GM19324 (cell line): ENCODE results near the gene SUCNR1.
"Not testable (repeated sequence)": the region's sequence is repeated elsewhere in the genome, so short reads cannot be mapped to it uniquely, and the experiment has no call there.

Experiments
- ATAC-seq: cut with Tn5 transposase; IDR thresholded peaks from one replicate; pipeline ENCODE4 v1.9.1; 2021; ENCODE audit warnings: mild to moderate bottlenecking, moderate library complexity; ENCODE audit not compliant: unreplicated experiment, low FRiP score

Gene SUCNR1

DNA sequence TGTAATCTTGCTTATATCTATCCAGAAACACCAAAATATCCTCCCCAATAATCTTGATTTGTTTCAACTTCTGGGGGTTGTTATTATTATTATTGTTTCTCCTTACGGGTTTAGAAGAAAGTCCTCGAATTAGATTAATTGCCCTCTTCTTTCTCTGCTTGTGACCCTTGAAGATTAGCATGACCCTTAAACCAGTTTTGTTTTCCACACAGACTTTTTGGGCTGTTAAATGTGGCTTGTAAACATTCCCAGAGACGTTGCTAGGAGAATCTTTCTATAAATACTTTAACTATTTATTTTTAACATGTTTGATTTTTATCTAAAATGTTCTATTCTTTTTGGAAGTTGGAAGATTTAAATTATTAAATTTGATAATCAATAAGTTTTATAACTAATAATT, 4.3 kb upstream of the SUCNR1 start:
- ATAC-seq, result no peak

- peak; percentile 75 for ATAC-seq
Observed at GRCh38 chr3:151871639-151872468, 1.6 kb upstream of the SUCNR1 start.

GRCh38 chr3:151874079-151874478, 636 bp downstream of the SUCNR1 start:
- ATAC-seq, result not testable (repeated sequence)

DNA sequence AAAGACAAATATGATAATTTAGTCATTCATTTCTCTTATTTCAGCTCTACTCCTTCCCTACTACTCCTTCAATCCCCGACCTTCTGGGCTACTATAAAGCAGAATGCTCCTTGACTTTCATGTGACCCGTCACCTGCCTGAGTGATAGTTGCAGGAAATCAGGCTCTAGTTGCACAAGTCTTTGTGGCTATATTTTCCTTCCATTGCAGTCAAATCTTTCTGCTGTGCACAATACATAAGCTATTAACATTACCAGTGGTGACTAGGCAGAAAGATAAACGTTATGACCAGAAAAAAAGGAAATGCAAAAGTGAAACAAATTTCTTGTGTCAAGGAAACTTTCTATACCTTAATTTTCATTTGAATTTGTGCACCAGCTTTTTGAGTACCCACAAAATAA, 2.3 kb downstream of the SUCNR1 start:
- ATAC-seq, result peak; percentile 65

DNA sequence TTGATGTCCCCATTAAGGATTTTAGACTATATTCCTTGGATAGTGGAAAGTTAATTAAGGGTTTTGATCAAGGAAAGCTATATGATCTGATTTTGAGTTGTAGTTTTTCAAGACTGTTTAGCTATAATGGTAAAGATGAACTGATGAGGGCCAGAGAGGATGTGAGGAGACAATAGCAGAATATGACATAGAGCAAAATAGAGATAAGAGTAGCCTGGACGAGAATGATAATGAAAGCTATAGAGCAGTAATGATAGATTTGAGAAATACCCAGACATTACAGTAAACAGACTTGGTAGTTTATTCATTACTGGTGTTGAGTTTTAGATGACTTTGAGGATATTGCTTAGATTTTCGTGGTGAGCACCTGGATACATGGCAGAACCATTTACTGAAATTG, 3.8 kb downstream of the SUCNR1 start:
- no peak for ATAC-seq

GRCh38 chr3:151878465-151878864, 5.0 kb downstream of the SUCNR1 start:
- no peak for ATAC-seq

DNA sequence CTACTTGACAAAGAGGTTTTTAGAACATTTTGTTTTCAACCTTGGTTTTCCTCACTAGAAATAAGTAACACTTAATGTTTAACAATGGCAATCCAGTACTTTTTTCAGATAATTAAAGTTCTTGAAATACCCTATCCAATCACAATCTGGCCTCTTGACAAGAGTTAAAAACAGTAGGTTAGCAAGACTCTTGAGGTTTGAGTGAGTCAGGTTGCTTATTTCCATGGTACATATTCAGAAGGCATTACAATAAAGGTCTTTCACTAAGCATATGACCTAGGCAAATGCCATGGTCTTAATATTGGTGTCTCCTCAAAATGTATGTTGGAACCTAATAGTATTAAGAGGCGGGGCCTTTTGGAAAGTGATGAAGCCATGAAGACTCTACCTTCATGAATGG, 5.6 kb downstream of the SUCNR1 start:
- no peak for ATAC-seq

- ATAC-seq, result no peak
Observed at GRCh38 chr3:151879679-151880415, 6.4 kb downstream of the SUCNR1 start.

- ATAC-seq, result no peak
Observed at GRCh38 chr3:151880416-151880690, 6.9 kb downstream of the SUCNR1 start.

GRCh38 chr3:151881137-151881536, 7.7 kb downstream of the SUCNR1 start:
- ATAC-seq, result no peak

- ATAC-seq, result not testable (repeated sequence)
Observed at GRCh38 chr3:151885397-151885796, 12.0 kb downstream of the SUCNR1 start.

GRCh38 chr3:151887450-151888211, 14.2 kb downstream of the SUCNR1 start:
- not testable (repeated sequence) for ATAC-seq

DNA sequence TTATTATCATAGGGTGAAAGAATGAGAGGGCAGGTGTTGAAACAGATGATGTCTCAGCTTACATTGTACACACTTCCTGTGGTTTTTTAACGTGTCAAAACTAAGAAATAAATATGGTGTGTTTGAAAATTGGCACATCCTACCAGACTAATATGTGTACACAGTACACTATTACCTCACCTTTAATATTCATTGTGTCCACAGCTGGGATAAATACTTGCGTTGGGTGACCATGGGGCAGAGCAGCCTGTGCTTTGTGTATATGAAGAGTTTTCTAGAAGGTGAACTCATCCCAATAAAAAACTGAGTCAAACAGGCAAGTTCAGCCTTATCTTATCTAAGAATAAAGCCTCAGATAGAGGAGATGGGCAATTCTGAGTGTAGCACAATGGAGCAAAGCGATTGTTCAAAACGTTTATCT, 17.3 kb downstream of the SUCNR1 start:
- no peak for ATAC-seq

GRCh38 chr3:151891721-151892120, 18.3 kb downstream of the SUCNR1 start:
- no peak for ATAC-seq

GRCh38 chr3:151894219-151894618, 20.8 kb downstream of the SUCNR1 start:
- no peak for ATAC-seq

- no peak for ATAC-seq
Observed at GRCh38 chr3:151895478-151896241, 22.2 kb downstream of the SUCNR1 start.

DNA sequence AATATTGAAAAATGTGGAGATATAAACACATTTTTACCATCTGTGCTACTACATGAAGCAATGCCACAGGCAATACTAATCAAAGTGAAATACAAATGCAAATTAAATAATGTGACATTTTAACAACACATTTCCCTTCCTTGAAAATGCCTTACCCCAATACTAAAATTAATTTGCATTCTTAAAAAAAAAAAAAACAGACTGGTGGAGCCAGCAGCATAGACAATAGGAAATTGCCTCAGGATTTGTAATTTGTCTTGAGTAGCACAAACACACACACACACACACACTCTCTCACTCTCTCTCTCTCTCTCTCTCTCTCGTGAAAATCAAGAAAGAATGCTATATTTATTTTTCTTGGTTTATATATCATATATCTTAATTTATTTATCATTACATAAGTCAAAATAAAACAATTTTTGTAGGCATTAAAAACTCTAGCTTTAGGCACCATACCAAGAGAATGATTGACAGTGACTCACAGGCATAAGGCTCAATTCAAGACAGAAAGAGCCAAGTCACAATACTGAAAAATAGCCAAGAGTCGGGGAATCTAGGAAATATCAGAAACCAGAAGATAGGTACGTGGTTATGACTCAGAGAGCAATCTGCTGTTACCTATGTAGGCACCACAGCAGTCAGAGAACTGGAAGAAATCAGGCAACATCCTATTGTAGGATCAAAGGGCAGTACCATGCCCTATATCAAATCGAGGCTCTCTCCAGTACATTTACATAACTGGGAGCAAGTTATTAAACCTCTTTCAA, 23.0 kb downstream of the SUCNR1 start:
- ATAC-seq, result no peak

DNA sequence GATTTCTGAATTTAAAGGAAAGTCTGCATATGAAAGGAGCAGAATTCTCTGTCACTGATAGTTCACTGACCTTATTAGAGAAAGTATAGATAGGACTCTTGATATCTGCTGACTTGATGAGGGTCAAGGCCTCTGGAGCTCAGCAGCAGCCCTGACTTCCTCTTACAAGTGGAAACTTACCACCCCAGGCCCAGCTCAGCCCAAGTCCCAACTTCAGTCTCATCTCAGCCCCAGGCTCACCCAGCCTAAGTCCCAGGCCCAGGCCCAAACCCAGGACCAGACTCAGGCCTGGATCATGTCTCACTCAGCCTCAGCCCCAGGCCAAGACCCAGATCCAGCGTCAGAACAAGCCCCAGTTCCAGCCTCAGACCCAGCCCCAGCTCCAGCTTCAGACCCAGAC, 24.7 kb downstream of the SUCNR1 start:
- ATAC-seq, result not testable (repeated sequence)

DNA sequence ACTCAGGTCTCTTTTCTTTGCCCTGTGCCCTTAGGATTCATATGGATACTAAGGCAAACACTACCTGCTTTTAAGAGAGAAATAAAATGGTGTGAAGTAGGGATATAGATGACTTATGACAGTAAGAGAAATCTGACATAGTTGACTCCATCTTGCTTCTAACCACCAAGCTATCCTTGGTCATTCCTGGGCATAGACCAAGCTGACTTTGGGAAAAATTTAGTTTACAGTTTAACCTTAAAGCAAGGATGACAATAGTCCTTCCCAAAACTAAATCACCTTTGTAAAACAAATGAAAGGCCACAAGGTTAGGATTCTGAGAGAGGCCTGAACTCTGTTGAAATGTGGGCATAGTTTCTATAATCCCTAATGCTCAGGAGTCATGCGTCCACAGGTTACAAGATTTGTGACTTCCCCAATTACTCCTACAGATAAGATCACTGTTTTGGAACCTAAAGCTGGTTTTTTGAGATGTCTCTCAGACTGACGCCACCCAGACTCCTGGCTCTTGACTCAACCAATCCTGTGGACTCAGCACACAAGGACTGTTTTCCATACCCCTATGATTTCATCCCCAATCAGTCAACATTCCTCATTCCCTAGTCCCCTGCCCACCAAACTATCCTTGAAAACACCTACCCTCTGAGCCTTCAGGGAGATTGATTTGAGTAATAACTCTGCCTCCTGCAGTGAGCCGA, 25.3 kb downstream of the SUCNR1 start:
- not testable (repeated sequence) for ATAC-seq
